Cardiac muscle cell (in vitro differentiated cells and primary cell): ENCODE results near the gene LIPA. TPM values are rescaled to one million over a fixed set of nuclear protein-coding genes. Genes with fewer than 3 reads are reported as not detected.

Experiments used
- DNase-seq, 2 donors: peaks; one replicate each; pipeline versions ENCODE4 v3.0.0 to v3.0.0-alpha.2; 2010 to 2017; ENCODE audit warnings: low read depth in 1 of 2, low spot score in 1 of 2
- H3K27ac ChIP-seq: fragments of 200-600 bp; sonication (generic); 2 replicates; pipeline ENCODE4 v1.5.1; 2016
- H3K27me3 ChIP-seq: fragments of 200-600 bp; sonication (generic); 2 replicates; pipeline ENCODE4 v1.6.0; 2016; ENCODE audit warnings: control low read depth
- H3K36me3 ChIP-seq: fragments of 200-600 bp; sonication (generic); 2 replicates; pipeline ENCODE4 v1.5.1; 2016; ENCODE audit warnings: control low read depth
- H3K4me1 ChIP-seq: fragments of 200-600 bp; sonication (generic); 2 replicates; pipeline ENCODE4 v1.8.1; 2017; ENCODE audit warnings: low read depth, mild to moderate bottlenecking, mixed run types
- H3K4me3 ChIP-seq: fragments of 200-600 bp; sonication (generic); 2 replicates; pipeline ENCODE4 v1.5.1; 2016; ENCODE audit warnings: mild to moderate bottlenecking
- H3K9me3 ChIP-seq: fragments of 200-600 bp; sonication (generic); 2 replicates; pipeline ENCODE4 v1.5.1; 2017; ENCODE audit warnings: low read depth, mild to moderate bottlenecking, control low read depth
- CTCF ChIP-seq: IDR thresholded peaks from 2 replicates; pipeline ENCODE4 v1.5.1; 2012; ENCODE audit warnings: low read depth, mild to moderate bottlenecking, low read length
- polyA plus RNA-seq: library from polyadenylated mRNA; unstranded; fragments of >200 nt; fragmentation: Nextera tagmentation; extraction: Ambion mirVana; gene quantifications from 2 replicates; pipeline ENCODE4 v1.2.1, GENCODE V29; 2016
- total RNA-seq: library from RNA; depleted of rRNA; stranded (reverse); fragments of >200 nt; gene quantifications from 2 replicates; pipeline ENCODE4 v1.2.3, GENCODE V29; 2016

LIPA gene
- total and polyA plus RNA-seq, 2 experiments from 2014 or later: 6.8 to 12.3 TPM

DNA sequence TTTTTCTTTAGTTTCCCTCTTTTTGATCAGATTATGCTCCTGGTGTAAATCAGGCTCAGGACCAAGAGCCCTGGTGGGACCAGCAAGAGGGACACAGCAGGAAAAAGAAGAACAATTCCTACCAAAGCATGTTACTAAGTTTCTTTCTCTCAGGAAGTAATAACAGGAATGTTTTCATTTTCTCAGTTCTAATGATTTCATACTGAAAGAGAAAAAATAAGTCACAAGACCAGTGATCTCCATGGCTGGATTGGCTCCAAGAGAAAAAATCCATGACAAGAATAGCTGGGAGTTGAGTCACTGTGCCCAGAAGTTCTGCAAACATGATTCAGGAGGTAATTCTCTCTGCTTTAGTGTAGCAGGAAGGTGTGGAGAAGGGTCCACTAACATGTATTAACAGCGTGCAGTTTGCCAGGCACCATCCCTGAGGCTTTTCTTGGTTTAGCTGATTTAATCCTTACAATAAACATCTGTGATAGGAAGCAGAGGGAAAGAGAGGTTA lies 26.5 kb upstream of the LIPA start:
- Histone ChIP-seq H3K4me1 (no peaks in the 10 kb centered on the region), H3K27me3 (no peaks in the 10 kb centered on the region), H3K36me3 (no peaks in the 10 kb centered on the region), H3K4me3 (no peak overlapping the region), H3K9me3 (no peaks in the 10 kb centered on the region), H3K27ac (no peak overlapping the region)
- DNase-seq: peak in 1 of 2 donors; percentile 96
- TF ChIP-seq CTCF: no peak

DNA sequence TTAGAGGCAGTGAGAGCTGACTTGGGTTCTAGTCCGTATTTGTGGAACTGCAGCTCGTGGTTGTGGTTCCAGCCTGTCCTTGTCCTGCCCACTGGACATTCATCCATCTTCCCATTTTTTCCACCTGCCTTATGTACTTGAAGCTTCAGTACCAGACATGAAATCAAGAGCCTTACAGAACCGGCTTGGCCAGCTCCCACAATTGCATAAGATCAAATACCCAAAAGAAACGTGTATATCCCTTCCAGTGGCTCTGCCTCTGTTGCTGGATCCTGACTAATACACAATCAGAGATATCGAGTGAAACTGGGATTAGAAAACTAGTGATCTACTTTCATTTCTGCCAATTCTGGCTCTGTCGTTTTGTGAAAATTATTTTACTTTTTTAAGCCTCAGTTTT lies 23.8 kb upstream of the LIPA start:
- Histone ChIP-seq H3K27me3 (no peaks in the 10 kb centered on the region), H3K36me3 (no peaks in the 10 kb centered on the region), H3K27ac (no peak overlapping the region), H3K4me3 (no peak overlapping the region), H3K4me1 (no peaks in the 10 kb centered on the region), H3K9me3 (no peaks in the 10 kb centered on the region)
- peak in 1 of 2 donors; percentile 34 for DNase-seq
- TF ChIP-seq CTCF: no peak

- H3K27me3 ChIP-seq: no peaks in the 10 kb centered on the region
- H3K36me3 ChIP-seq: no peaks in the 10 kb centered on the region
- H3K27ac ChIP-seq: no peak overlapping the region
- no peaks in the 10 kb centered on the region for H3K4me1 ChIP-seq
- no peak for DNase-seq
- H3K9me3 ChIP-seq: no peaks in the 10 kb centered on the region
- TF ChIP-seq CTCF: no peak
- no peak overlapping the region for H3K4me3 ChIP-seq
These were observed 23.4 kb upstream of the LIPA start for GRCh38 chr10:89274928-89275327.

DNA sequence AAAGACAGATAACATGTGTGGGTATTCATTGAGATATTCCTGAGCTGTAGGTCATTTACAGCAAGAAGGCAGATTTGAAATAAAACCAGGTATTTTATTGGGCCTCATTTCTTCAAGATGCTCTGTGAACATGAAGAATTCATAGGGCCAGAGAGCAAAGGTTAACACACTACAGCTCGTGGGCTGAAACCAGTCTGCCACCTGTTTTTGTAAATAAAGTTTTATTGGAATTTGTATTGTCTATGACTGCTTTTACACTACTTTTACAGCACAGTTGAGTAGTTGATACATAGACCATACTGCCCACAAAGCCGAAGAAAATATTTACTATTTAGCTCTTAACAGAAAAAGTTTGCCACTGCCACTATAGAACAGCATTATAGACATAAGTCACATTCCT lies 22.1 kb upstream of the LIPA start:
- TF ChIP-seq CTCF: no peak
- Histone ChIP-seq H3K4me1 (no peaks in the 10 kb centered on the region), H3K4me3 (no peak overlapping the region), H3K27ac (no peak overlapping the region), H3K9me3 (no peaks in the 10 kb centered on the region), H3K36me3 (no peaks in the 10 kb centered on the region), H3K27me3 (no peaks in the 10 kb centered on the region)
- no peak for DNase-seq

DNA sequence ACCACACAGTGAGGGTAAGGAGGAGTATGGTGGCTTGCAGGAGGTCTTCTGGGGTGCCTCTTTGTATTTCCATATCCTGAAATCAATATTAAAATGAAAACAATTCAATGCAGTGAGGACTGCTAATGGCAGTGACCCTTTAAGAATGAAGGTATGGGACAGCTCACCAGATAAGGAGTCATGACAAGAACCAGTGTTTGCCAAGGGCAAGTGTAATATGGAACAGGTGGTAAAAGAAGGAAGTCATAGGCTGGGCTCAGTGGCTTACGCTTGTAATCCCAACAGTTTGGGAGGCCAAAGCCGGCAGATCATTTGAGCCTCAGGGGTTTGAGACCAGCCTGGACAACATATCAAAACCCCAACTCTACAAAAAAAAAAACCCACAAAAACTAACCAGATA lies 20.0 kb upstream of the LIPA start:
- H3K36me3 ChIP-seq: no peaks in the 10 kb centered on the region
- DNase-seq: no peak
- no peak overlapping the region for H3K4me3 ChIP-seq
- H3K27ac ChIP-seq: no peak overlapping the region
- TF ChIP-seq CTCF: no peak
- H3K27me3 ChIP-seq: no peaks in the 10 kb centered on the region
- no peaks in the 10 kb centered on the region for H3K4me1 ChIP-seq
- H3K9me3 ChIP-seq: no peaks in the 10 kb centered on the region

DNA sequence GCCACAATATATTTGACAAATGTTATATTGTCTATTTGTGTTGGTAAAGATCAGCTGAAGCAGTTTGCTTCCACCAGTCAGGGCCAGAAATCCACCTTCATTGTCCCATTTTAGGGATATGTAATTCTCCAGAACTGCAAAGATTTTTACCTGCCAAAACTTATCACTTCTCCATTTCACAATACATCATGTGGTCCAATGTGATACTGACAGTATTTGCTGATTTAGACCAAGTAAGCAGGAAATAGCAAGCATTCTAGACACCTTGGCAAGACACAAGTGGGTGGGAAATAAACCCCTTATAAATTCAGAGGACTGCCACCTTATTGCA lies 18.5 kb upstream of the LIPA start:
- Histone ChIP-seq H3K9me3 (no peaks in the 10 kb centered on the region), H3K36me3 (no peaks in the 10 kb centered on the region)

More for the DNA sequence above, 18.5 kb upstream of the LIPA start:
- H3K4me1 ChIP-seq: no peaks in the 10 kb centered on the region
- no peak for TF ChIP-seq CTCF
- no peak for DNase-seq
- no peaks in the 10 kb centered on the region for H3K27me3 ChIP-seq
- no peak overlapping the region for H3K27ac ChIP-seq
- H3K4me3 ChIP-seq: no peak overlapping the region
